Epithelial cell of proximal tubule (primary cell): ENCODE measurements around the gene MPP2. TPM values are rescaled to one million over a fixed set of nuclear protein-coding genes. Genes with fewer than 3 reads are reported as not detected.

ENCODE experiments used
- DNase-seq: peaks from one replicate; pipeline ENCODE4 v3.0.0-alpha.2; 2011; ENCODE audit warnings: low read depth
- H3K4me3 ChIP-seq: 2 replicates; pipeline ENCODE4 v1.5.1; 2011; ENCODE audit warnings: low read depth, mild to moderate bottlenecking, low read length
- CTCF ChIP-seq: conservative IDR thresholded peaks from 2 replicates; pipeline ENCODE4 v1.5.1; 2012; ENCODE audit warnings: low read depth, mild to moderate bottlenecking, low read length
- total RNA-seq: library from RNA; depleted of rRNA; stranded (reverse); fragments of >200 nt; gene quantifications from 2 replicates; pipeline ENCODE4 v1.2.3, GENCODE V29; 2015

The MPP2 gene
- total RNA-seq, 1 donor from 2014 or later, result 14.1 TPM

GRCh38 chr17:43834106-43834505 is 73.2 kb downstream of the MPP2 start:
- no peak overlapping the region for H3K4me3 ChIP-seq
- DNase-seq, result no peak
- no peak for TF ChIP-seq CTCF

- H3K4me3 ChIP-seq, result peak within 1 kb of the TSS; percentile 62
- no peak for TF ChIP-seq CTCF
- DNase-seq, result no peak
These were observed 74.1 kb downstream of the MPP2 start, which contains the start of gene MPP3 for GRCh38 chr17:43832976-43833829. TSS of gene MPP3 (minus strand) at chr17:43833146. CDS start at chr17:43831906, 1,240 bp downstream.

- DNase-seq, result no peak
- no peak for TF ChIP-seq CTCF
- H3K4me3 ChIP-seq, result peak overlapping the region; percentile 62
These were observed 75.0 kb downstream of the MPP2 start for GRCh38 chr17:43832168-43832975.

- DNase-seq, result no peak
- H3K4me3 ChIP-seq, result no peak overlapping the region
- TF ChIP-seq CTCF, result no peak
These were observed 75.7 kb downstream of the MPP2 start for GRCh38 chr17:43831633-43832032.

- H3K4me3 ChIP-seq, result no peak overlapping the region
- no peak for TF ChIP-seq CTCF
- DNase-seq, result no peak
These were observed 76.7 kb downstream of the MPP2 start for GRCh38 chr17:43830510-43831140.

- H3K4me3 ChIP-seq, result no peak overlapping the region
- no peak for DNase-seq
- no peak for TF ChIP-seq CTCF
These were observed 77.6 kb downstream of the MPP2 start for GRCh38 chr17:43829738-43830137.
